HG03442 (cell line): ENCODE data around the gene NDUFC1.
A peak's percentile ranks its signal among the peaks of the same experiment; 100 is the strongest.
"Not testable (repeated sequence)": the region's sequence is repeated elsewhere in the genome, so short reads cannot be mapped to it uniquely, and the experiment has no call there.

ENCODE experiments used
- ATAC-seq: cut with Tn5 transposase; IDR thresholded peaks from one replicate; pipeline ENCODE4 v1.9.1; 2021; ENCODE audit warnings: mild to moderate bottlenecking, moderate library complexity; ENCODE audit not compliant: unreplicated experiment

The NDUFC1 gene

GRCh38 chr4:139299536-139299935 is 2.7 kb downstream of the NDUFC1 start:
- no peak for ATAC-seq

DNA sequence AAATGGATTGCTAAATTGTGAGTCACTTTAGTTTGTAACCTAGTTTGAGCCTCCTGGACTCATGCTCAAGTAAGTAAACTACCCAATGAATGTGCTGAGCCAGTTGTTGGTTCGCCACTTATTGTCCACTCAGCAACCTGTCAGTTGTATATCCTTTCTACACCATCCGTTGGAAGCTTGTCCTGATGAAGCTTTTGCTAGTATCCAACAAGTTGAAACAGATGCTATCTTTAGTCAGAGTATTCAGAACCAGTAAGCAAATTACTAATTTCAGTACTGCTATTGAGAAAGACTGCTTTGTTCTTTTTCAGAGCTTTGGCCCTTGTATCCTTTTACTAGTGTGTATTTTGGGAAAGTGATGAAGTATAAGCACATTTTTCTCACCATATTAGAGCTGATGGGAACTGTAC is 5.3 kb downstream of the NDUFC1 start:
- ATAC-seq = no peak

DNA sequence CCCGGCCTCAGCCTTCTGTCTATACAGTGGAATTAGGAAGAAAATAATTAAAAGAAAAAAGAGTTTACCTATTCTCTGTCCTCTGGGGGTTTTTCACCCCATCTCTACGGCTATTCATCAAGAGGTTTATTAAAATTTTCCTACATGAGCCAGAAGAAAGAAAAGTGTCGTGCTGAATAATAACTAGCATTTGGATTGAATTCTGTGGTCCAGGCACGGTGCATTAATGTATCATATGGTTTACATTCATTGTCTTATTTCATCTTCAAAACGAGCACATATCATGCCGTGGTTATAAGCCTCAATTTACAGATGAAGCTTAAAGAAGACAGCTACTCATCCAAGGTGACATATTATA is 6.4 kb downstream of the NDUFC1 start:
- no peak for ATAC-seq

- ATAC-seq = peak; percentile 91
Measured at GRCh38 chr4:139295206-139295941, 6.9 kb downstream of the NDUFC1 start.

- ATAC-seq = no peak
Measured at GRCh38 chr4:139286186-139286698, 16.0 kb downstream of the NDUFC1 start.

- no peak for ATAC-seq
Measured at GRCh38 chr4:139282721-139283075, 19.6 kb downstream of the NDUFC1 start.

GRCh38 chr4:139282065-139282720 is 20.1 kb downstream of the NDUFC1 start:
- no peak for ATAC-seq

GRCh38 chr4:139279760-139280620 is 22.3 kb downstream of the NDUFC1 start, which contains the start of gene MGARP:
TSS of gene MGARP (minus strand) at chr4:139280225. CDS start at chr4:139280158, 67 bp downstream.
- no peak for ATAC-seq

- no peak for ATAC-seq
Measured at GRCh38 chr4:139278912-139279759, 23.1 kb downstream of the NDUFC1 start.

GRCh38 chr4:139278485-139278884 is 23.8 kb downstream of the NDUFC1 start:
- no peak for ATAC-seq

DNA sequence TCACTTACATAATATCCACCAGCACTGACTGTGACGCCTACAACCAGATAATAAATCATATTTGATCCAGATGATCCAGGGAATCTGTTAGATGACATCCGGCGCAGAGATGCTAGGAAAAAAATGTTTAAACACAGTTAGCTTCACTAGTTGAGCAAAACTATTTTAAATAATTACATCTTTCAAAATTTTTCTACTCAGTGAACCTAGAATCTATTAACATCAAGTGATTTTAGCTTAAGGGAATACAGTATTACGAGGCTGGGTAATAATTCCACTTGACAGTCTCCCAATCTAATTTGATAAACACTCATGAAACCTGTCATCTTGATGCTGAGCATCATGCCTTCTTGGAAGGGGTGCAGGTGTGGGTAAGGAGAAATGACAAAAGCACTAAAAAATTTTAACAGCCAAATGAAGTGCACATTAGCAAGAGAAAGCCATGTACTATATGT is 27.0 kb downstream of the NDUFC1 start:
- no peak for ATAC-seq

DNA sequence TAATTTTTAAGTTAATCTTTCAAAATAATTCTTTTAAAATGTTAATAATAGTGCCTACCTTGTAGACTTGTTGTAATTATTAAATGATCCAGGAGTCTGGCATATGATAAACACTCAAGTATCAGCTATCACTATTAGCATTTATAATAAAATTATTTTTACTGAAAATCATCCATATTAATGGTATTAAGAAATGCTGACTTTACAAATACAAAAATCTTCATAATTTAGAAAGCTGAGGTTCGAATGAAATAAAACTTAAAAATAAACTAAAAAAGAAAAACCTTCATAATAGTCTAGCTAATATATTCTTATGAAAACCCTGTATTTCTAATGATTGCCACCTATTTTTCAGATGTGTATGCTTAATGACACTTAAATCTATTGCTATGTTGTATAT is 27.5 kb downstream of the NDUFC1 start:
- no peak for ATAC-seq

DNA sequence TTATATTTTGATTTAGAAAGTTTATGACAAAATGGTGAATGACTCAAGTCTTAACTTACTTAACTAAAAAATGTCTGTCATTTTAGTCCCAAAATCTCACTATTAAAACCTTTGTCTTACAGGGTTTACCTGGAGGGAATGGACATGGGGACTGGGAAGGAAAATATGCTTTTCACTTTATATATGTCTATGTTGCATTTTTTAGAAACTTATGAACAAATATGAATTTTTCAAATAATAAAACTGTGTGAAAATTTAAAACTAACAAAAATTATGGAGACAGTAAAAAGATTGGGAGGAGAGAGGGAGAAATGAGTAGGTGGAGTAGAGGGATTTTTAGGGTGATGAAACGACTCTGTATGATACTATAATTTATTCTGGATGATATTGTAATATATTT is 28.4 kb downstream of the NDUFC1 start:
- ATAC-seq = no peak

DNA sequence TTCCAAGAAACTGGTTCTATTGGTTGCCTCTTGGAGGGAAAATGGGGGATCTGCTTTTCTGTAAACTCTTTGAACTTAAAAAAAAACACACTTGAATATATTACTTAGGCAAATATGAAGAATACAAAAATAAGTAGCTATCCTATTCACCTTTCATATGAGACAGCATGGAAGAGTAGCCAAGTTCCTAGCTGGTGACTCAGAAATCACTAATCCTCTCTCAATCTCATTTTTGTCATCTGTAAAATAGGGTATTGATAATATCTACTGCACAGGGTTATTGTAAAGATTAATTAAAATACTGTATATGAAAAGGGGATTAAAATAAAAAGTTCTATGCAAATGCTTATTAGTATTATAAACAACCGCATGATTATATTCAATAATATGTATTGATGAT is 35.0 kb downstream of the NDUFC1 start:
- no peak for ATAC-seq

GRCh38 chr4:139266583-139267257 is 35.6 kb downstream of the NDUFC1 start:
- ATAC-seq = peak; percentile 92

DNA sequence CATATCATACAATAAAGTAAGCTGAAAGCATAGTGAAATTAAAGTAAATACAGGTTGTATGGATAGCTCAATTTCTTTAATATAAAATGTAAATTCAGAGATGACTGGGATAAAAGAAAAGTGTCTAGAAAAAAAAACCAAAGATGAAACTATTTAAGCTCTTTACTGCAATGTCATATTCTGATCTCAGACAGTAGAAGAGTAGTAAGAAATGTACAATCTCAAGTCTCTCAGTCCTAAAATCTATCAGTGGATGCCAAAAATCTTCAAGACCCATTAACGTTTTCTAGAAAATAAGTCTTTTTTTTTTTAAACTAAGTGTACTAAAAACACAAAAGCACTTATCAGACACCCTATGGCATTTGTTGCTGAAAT is 36.1 kb downstream of the NDUFC1 start:
- ATAC-seq = no peak

DNA sequence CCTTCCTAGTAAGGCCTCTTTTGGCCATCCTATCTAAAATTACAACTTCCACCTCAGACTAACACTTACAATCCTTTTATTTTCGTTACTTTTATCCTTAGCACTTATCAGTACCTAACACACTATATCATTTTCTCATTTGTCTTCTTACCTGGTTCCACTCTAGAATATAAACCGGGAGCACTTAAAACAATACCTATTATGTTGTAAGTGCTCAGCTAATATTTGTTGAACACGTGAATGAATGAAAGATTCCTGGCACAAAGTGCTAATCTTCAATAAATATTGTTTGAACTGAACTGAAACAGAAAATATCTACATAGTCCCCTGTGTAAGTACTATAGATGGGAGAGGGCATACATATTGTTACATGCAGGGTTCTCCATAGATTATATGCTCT is 36.6 kb downstream of the NDUFC1 start:
- no peak for ATAC-seq

GRCh38 chr4:139256349-139256748 is 45.9 kb downstream of the NDUFC1 start:
- ATAC-seq = no peak

GRCh38 chr4:139255581-139255980 is 46.7 kb downstream of the NDUFC1 start:
- not testable (repeated sequence) for ATAC-seq

DNA sequence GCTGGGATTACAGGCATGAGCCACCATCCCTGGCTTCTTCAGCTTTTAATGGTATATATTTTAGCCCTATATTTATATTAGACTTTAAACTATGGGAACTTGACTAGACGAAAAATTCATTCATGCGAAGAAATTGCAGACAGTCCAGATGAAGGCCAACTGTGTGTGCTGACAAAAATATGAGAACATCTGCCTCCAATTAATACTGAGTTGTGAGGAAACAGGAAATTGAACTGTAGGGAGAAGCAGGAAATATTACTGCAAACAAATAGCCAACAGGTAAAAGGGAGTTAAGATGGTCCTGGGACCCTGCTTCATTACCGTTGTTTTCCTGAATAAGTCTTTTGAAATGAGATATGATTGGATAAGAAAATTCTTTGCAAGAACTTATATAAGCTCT is 48.6 kb downstream of the NDUFC1 start:
- no peak for ATAC-seq
